ENCODE results near the gene ANKRD11.
"Not testable (repeated sequence)": the region's sequence is repeated elsewhere in the genome, so short reads cannot be mapped to it uniquely, and the experiment has no call there.

Gene ANKRD11

GRCh38 chr16:89478576-89479221, 11.7 kb downstream of the ANKRD11 start:
- DNase-seq (ENCODE audit: low read depth, low spot score), result no peak

- DNase-seq (ENCODE audit: low read depth, low spot score), result no peak
Measured at GRCh38 chr16:89476811-89477261, 13.5 kb downstream of the ANKRD11 start.

GRCh38 chr16:89476379-89476778, 14.0 kb downstream of the ANKRD11 start:
- DNase-seq (ENCODE audit: low read depth, low spot score), result no peak

- no peak for DNase-seq (ENCODE audit: low read depth, low spot score)
Measured at GRCh38 chr16:89475144-89475543, 15.2 kb downstream of the ANKRD11 start.

GRCh38 chr16:89473791-89474414, 16.5 kb downstream of the ANKRD11 start:
- DNase-seq (ENCODE audit: low read depth, low spot score), result no peak

GRCh38 chr16:89473136-89473712, 17.1 kb downstream of the ANKRD11 start:
- no peak for DNase-seq (ENCODE audit: low read depth, low spot score)

GRCh38 chr16:89472711-89473075, 17.7 kb downstream of the ANKRD11 start:
- DNase-seq (ENCODE audit: low read depth, low spot score), result no peak

- DNase-seq (ENCODE audit: low read depth, low spot score), result no peak
Measured at GRCh38 chr16:89467382-89467781, 23.0 kb downstream of the ANKRD11 start.

- DNase-seq (ENCODE audit: low read depth, low spot score), result no peak
Measured at GRCh38 chr16:89466920-89467319, 23.4 kb downstream of the ANKRD11 start.

- DNase-seq (ENCODE audit: low read depth, low spot score), result not testable (repeated sequence)
Measured at GRCh38 chr16:89463312-89463711, 27.0 kb downstream of the ANKRD11 start.

GRCh38 chr16:89462639-89463038, 27.7 kb downstream of the ANKRD11 start:
- DNase-seq (ENCODE audit: low read depth, low spot score), result not testable (repeated sequence)

GRCh38 chr16:89461890-89462289, 28.5 kb downstream of the ANKRD11 start:
- DNase-seq (ENCODE audit: low read depth, low spot score), result not testable (repeated sequence)

- DNase-seq (ENCODE audit: low read depth, low spot score), result no peak
Measured at GRCh38 chr16:89460556-89460955, 29.8 kb downstream of the ANKRD11 start.

- DNase-seq (ENCODE audit: low read depth, low spot score), result no peak
Measured at GRCh38 chr16:89458967-89459366, 31.4 kb downstream of the ANKRD11 start.

- no peak for DNase-seq (ENCODE audit: low read depth, low spot score)
Measured at GRCh38 chr16:89458551-89458950, 31.8 kb downstream of the ANKRD11 start.

- no peak for DNase-seq (ENCODE audit: low read depth, low spot score)
Measured at GRCh38 chr16:89456419-89456959, 33.9 kb downstream of the ANKRD11 start.

- no peak for DNase-seq (ENCODE audit: low read depth, low spot score)
Measured at GRCh38 chr16:89455692-89456091, 34.7 kb downstream of the ANKRD11 start.

- no peak for DNase-seq (ENCODE audit: low read depth, low spot score)
Measured at GRCh38 chr16:89455178-89455577, 35.2 kb downstream of the ANKRD11 start.

GRCh38 chr16:89454378-89455125, 35.8 kb downstream of the ANKRD11 start:
- not testable (repeated sequence) for DNase-seq (ENCODE audit: low read depth, low spot score)

- no peak for DNase-seq (ENCODE audit: low read depth, low spot score)
Measured at GRCh38 chr16:89453501-89454321, 36.6 kb downstream of the ANKRD11 start.

GRCh38 chr16:89452925-89453324, 37.4 kb downstream of the ANKRD11 start:
- DNase-seq (ENCODE audit: low read depth, low spot score), result no peak

Measured in activated naive CD8-positive, alpha-beta T cell treated with anti-CD3 and anti-CD28 coated beads, Interleukin-2, amount 50 U/mL, for 16 hours (primary cell).